ENCODE measurements around the gene CAMK2G. TPM values are rescaled to one million over a fixed set of nuclear protein-coding genes. Genes with fewer than 3 reads are reported as not detected.

The CAMK2G gene
- total RNA-seq, 2 experiments from 2014 or later = 29.1 to 34.8 TPM

DNA sequence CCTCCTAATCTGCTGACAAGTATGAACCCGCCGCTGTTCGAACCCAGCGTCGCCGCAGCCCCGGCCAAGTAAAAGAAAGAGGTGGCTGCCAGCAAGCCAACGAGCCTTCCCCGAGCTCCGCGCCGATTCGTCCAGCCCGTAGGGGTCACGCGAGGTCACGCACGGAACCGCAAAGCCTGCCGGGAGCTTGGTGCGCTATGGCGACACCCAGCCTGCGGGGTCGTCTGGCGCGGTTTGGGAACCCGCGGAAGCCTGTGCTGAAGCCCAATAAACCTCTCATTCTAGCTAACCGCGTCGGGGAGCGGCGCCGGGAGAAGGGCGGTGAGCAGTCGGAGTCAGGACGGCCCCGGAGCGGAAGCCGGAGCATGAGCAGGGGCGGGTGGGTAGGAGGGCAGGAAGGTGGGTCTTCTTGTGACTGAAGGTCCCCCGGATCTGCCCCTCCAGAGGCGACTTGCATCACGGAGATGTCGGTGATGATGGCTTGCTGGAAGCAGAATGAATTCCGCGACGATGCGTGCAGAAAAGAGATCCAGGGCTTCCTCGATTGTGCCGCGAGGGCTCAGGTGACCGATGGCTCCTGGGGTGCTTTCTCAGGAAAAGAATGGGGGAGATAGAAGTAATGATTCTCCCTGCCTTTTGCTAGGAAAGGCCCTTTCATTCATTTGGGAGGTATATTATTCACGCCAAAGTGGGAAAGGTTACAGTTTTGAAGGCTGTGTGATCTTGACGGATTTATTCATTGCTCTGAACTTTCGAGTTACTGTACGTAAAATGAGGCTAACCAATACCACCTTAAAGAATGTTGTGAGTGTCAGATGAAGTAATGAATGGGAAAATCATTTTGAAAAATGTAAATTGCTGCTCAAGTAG is 92.2 kb downstream of the CAMK2G start, which contains the start of gene CHCHD1:
CHCHD1 (plus strand) TSS at position 170 of the 870 bp plus-strand sequence; CDS start at position 198, 28 bp downstream.
- POLR2A ChIA-PET = interaction anchor here (0.6 to 3.3 kb wide), 13 partner anchors 10 to 1086 kb away, joined by 3 to 27 read pairs (median 3); a partner anchor contains a TSS
- intact Hi-C loops (cut with micrococcal nuclease; ENCODE audit: unreplicated experiment) = no loop called here
- CTCF ChIA-PET (ENCODE audit: unreplicated experiment) = interaction anchor here (0.6 to 1.2 kb wide), 2 partner anchors 9 to 40 kb away, joined by 3 to 4 read pairs; no protein-coding TSS in a partner anchor
- H3K4me3 ChIP-seq (ENCODE audit: low read depth, low read length, poor library complexity, severe bottlenecking) = peak within 1 kb of the TSS; percentile 94
- peak within 1 kb of the TSS; percentile 70 for H2AFZ ChIP-seq (ENCODE audit: low read length)
- DNase-seq (ENCODE audit: low spot score) = peak; percentile 91
- TF ChIP-seq, protein P1, sequence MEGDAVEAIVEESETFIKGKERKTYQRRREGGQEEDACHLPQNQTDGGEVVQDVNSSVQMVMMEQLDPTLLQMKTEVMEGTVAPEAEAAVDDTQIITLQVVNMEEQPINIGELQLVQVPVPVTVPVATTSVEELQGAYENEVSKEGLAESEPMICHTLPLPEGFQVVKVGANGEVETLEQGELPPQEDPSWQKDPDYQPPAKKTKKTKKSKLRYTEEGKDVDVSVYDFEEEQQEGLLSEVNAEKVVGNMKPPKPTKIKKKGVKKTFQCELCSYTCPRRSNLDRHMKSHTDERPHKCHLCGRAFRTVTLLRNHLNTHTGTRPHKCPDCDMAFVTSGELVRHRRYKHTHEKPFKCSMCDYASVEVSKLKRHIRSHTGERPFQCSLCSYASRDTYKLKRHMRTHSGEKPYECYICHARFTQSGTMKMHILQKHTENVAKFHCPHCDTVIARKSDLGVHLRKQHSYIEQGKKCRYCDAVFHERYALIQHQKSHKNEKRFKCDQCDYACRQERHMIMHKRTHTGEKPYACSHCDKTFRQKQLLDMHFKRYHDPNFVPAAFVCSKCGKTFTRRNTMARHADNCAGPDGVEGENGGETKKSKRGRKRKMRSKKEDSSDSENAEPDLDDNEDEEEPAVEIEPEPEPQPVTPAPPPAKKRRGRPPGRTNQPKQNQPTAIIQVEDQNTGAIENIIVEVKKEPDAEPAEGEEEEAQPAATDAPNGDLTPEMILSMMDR (conservative IDR thresholded peaks at IDR 0.05; ENCODE audit: low read length) = 0 out of 2 replicates have a peak, but pooled peaks have one; percentile 15
- no peak for TF ChIP-seq EZH2phosphoT487 (IDR thresholded peaks at IDR 0.05; ENCODE audit: borderline replicate concordance, low read depth, low read length)
- peak within 1 kb of the TSS; percentile 82 for H3K4me2 ChIP-seq (ENCODE audit: low read length)
- peaks cover 31% of the 10 kb centered on the region for H3K36me3 ChIP-seq (ENCODE audit: insufficient read depth, low read length)
- peaks cover 12% of the 10 kb centered on the region; the same call in 1 of the 2 replicates for H4K20me1 ChIP-seq (ENCODE audit: insufficient read depth, low read length)
- BruUV-seq (replicated peaks) = no TSS peak
- H3K79me2 ChIP-seq (ENCODE audit: insufficient read depth, low read depth, low read length) = peaks cover 68% of the 10 kb centered on the region
- peaks cover 40% of the 10 kb centered on the region for H3K4me1 ChIP-seq (ENCODE audit: insufficient read depth, low read length, poor library complexity, severe bottlenecking)
- peak within 1 kb of the TSS; percentile 75 for H3K27ac ChIP-seq (ENCODE audit: low read depth, low read length, poor library complexity, severe bottlenecking)
- H3K9me3 ChIP-seq (ENCODE audit: low read length) = no peaks in the 10 kb centered on the region
- no peaks in the 10 kb centered on the region for H3K9me2 ChIP-seq (ENCODE audit: insufficient read depth, low read length)

DNA sequence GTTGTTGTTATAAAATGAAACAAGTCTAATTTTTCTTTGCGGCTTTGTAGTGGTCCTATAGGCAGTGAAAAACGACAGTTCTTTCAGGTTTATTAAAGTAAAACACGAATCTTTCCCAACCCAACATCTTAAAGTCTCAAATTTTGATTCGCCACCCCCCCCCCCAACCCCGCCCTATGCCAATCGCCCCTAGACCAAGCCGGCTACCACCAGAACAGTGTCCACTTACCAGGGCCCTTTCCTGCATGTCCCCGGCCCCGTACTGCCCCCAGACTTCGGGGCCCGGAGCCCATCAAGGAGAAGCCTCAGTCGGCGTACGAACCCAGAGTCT is 92.8 kb downstream of the CAMK2G start:
- Histone ChIP-seq H3K4me3 (ENCODE audit: low read depth, low read length, poor library complexity, severe bottlenecking) (peak overlapping the region; percentile 94), H3K79me2 (ENCODE audit: insufficient read depth, low read depth, low read length) (peaks cover 70% of the 10 kb centered on the region), H3K4me2 (ENCODE audit: low read length) (peak overlapping the region; percentile 82), H3K36me3 (ENCODE audit: insufficient read depth, low read length) (peaks cover 37% of the 10 kb centered on the region), H2AFZ (ENCODE audit: low read length) (peak overlapping the region; percentile 70; the same call in 1 of the 2 replicates), H3K9me2 (ENCODE audit: insufficient read depth, low read length) (no peaks in the 10 kb centered on the region), H4K20me1 (ENCODE audit: insufficient read depth, low read length) (peaks cover 12% of the 10 kb centered on the region; the same call in 1 of the 2 replicates), H3K4me1 (ENCODE audit: insufficient read depth, low read length, poor library complexity, severe bottlenecking) (peaks cover 38% of the 10 kb centered on the region), H3K9me3 (ENCODE audit: low read length) (no peaks in the 10 kb centered on the region), H3K27ac (ENCODE audit: low read depth, low read length, poor library complexity, severe bottlenecking) (peak overlapping the region; percentile 75)
- CTCF ChIA-PET (ENCODE audit: unreplicated experiment) = interaction anchor here (0.6 to 1.2 kb wide), 2 partner anchors 8 to 39 kb away, joined by 3 to 4 read pairs; no protein-coding TSS in a partner anchor
- DNase-seq (ENCODE audit: low spot score) = no peak
- POLR2A ChIA-PET = interaction anchor here (0.7 to 3.3 kb wide), 9 partner anchors 10 to 51 kb away, joined by 3 to 27 read pairs (median 4); a partner anchor contains a TSS
- TF ChIP-seq, protein P1 (conservative IDR thresholded peaks at IDR 0.05; ENCODE audit: low read length) = no peak
- no peak for TF ChIP-seq EZH2phosphoT487 (IDR thresholded peaks at IDR 0.05; ENCODE audit: borderline replicate concordance, low read depth, low read length)
- no TSS peak for BruUV-seq (replicated peaks)
- intact Hi-C loops (cut with micrococcal nuclease; ENCODE audit: unreplicated experiment) = no loop called here
